NCI-H774 (cell line): ENCODE data around the gene ZNF282.
"Not testable (repeated sequence)": the region's sequence is repeated elsewhere in the genome, so short reads cannot be mapped to it uniquely, and the experiment has no call there.

ENCODE experiments used
- DNase-seq: peaks from one replicate; lab custom pipeline; 2025; lab: John Stamatoyannopoulos, UW

ZNF282 gene

GRCh38 chr7:149225106-149225505 is 29.8 kb downstream of the ZNF282 start:
- no peak for DNase-seq

GRCh38 chr7:149225656-149226055 is 30.3 kb downstream of the ZNF282 start:
- no peak for DNase-seq

GRCh38 chr7:149226366-149226765 is 31.0 kb downstream of the ZNF282 start:
- not testable (repeated sequence) for DNase-seq

- DNase-seq, result no peak
Observed at GRCh38 chr7:149226840-149227494, 31.6 kb downstream of the ZNF282 start.

- no peak for DNase-seq
Observed at GRCh38 chr7:149228831-149229471, 33.6 kb downstream of the ZNF282 start.

- DNase-seq, result no peak
Observed at GRCh38 chr7:149229526-149229925, 34.2 kb downstream of the ZNF282 start.

GRCh38 chr7:149232362-149232761 is 37.0 kb downstream of the ZNF282 start:
- DNase-seq, result no peak

GRCh38 chr7:149233655-149234204 is 38.4 kb downstream of the ZNF282 start:
- not testable (repeated sequence) for DNase-seq

GRCh38 chr7:149237502-149237901 is 42.2 kb downstream of the ZNF282 start:
- DNase-seq, result no peak

GRCh38 chr7:149238051-149238450 is 42.7 kb downstream of the ZNF282 start:
- no peak for DNase-seq

GRCh38 chr7:149239345-149240143 is 44.2 kb downstream of the ZNF282 start, which contains the start of gene ZNF212:
ZNF212 (plus strand) TSS chr7:149239651; CDS start chr7:149239779, 128 bp downstream.
- peak; percentile 84 for DNase-seq

- no peak for DNase-seq
Observed at GRCh38 chr7:149240637-149241036, 45.3 kb downstream of the ZNF282 start.

- DNase-seq, result no peak
Observed at GRCh38 chr7:149241696-149242095, 46.4 kb downstream of the ZNF282 start.

- DNase-seq, result no peak
Observed at GRCh38 chr7:149245244-149245643, 49.9 kb downstream of the ZNF282 start.

GRCh38 chr7:149245744-149246143 is 50.4 kb downstream of the ZNF282 start:
- no peak for DNase-seq

GRCh38 chr7:149248777-149249176 is 53.4 kb downstream of the ZNF282 start:
- DNase-seq, result no peak

GRCh38 chr7:149250151-149250550 is 54.8 kb downstream of the ZNF282 start:
- DNase-seq, result not testable (repeated sequence)

- not testable (repeated sequence) for DNase-seq
Observed at GRCh38 chr7:149251518-149251917, 56.2 kb downstream of the ZNF282 start.

- no peak for DNase-seq
Observed at GRCh38 chr7:149252378-149252777, 57.0 kb downstream of the ZNF282 start.

GRCh38 chr7:149253665-149254064 is 58.3 kb downstream of the ZNF282 start:
- DNase-seq, result no peak

GRCh38 chr7:149254181-149254858 is 59.0 kb downstream of the ZNF282 start:
- DNase-seq, result no peak

- DNase-seq, result no peak
Observed at GRCh38 chr7:149255174-149255573, 59.8 kb downstream of the ZNF282 start.
